Mammary epithelial cell (primary cell): ENCODE data around the gene TTC13.

Experiments
- EZH2 ChIP-seq: IDR thresholded peaks from 2 replicates; pipeline ENCODE4 v1.6.1; 2012; ENCODE audit warnings: low read length, inconsistent platforms, borderline replicate concordance
- TF ChIP-seq, protein P1 (sequence below), 2 donors: IDR thresholded peaks in 1 of 2; conservative IDR thresholded peaks in 1 of 2; 2 replicates each; pipeline ENCODE4 v1.5.1; 2011 to 2012; ENCODE audit warnings: inconsistent platforms in 2 of 2, low read length in 2 of 2, mild to moderate bottlenecking in 2 of 2, control low read depth in 1 of 2, low read depth in 1 of 2; ENCODE audit not compliant: insufficient read depth in 1 of 2; ENCODE audit errors: extremely low read depth in 1 of 2

DNA sequence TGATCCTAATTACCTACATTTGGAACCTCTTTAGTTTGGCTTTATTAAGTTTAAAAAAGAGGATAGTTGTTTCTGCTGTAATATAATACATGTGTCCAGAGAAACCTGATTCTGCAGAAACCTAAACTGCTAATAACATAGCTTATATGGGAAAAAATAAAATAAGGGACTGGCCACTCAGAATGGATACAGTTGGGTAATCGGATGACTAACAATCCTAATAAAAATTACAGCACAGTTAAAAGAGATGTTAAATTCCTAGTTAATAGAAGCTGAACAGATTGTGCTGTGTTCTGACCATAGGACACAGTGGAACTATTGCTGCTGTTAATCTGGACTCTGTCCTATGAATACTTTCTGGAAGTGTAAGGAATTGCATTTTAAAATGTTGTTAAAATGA, 16.2 kb upstream of the TTC13 start:
- TF ChIP-seq EZH2: no peak
- TF ChIP-seq, protein P1, sequence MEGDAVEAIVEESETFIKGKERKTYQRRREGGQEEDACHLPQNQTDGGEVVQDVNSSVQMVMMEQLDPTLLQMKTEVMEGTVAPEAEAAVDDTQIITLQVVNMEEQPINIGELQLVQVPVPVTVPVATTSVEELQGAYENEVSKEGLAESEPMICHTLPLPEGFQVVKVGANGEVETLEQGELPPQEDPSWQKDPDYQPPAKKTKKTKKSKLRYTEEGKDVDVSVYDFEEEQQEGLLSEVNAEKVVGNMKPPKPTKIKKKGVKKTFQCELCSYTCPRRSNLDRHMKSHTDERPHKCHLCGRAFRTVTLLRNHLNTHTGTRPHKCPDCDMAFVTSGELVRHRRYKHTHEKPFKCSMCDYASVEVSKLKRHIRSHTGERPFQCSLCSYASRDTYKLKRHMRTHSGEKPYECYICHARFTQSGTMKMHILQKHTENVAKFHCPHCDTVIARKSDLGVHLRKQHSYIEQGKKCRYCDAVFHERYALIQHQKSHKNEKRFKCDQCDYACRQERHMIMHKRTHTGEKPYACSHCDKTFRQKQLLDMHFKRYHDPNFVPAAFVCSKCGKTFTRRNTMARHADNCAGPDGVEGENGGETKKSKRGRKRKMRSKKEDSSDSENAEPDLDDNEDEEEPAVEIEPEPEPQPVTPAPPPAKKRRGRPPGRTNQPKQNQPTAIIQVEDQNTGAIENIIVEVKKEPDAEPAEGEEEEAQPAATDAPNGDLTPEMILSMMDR (conservative IDR thresholded peaks at IDR 0.05 in 1 of 2, IDR thresholded peaks at IDR 0.05 in 1 of 2; ENCODE audit: extremely low read depth in 1 of 2, insufficient read depth in 1 of 2, low read depth in 1 of 2, low read length in 2 of 2): no peak
